Stimulated activated CD4-positive, alpha-beta T cell treated with anti-CD3 and anti-CD28 coated beads, Interleukin-15, amount 100 ng/mL, for 48 hours (primary cell): ENCODE data around the gene GPR89B.
"Not testable (repeated sequence)": the region's sequence is repeated elsewhere in the genome, so short reads cannot be mapped to it uniquely, and the experiment has no call there.

Experiments used
- DNase-seq, 2 donors: peaks; one replicate each; pipeline ENCODE4 v3.0.0-alpha.2; 2020; ENCODE audit warnings: low read depth in 2 of 2

Gene GPR89B

DNA sequence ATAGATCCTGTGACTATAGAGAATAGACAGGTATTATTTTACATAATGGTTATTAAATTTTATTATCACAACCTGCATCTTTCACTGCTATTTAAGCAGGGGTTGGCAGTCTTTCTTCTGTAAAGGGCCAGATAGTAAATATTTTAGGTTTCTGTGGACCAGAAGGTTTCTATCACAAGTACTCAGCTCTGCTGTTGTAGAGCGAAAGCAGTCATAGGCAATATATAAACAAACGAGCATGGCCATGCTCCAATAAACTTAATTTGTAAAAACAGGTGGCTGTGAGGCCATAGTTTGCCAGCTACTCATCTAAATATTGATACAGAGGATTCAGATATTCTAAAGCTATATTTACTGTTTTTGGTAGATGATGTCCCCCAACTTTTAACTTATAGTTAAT, 12.2 kb downstream of the GPR89B start:
- not testable (repeated sequence) for DNase-seq

DNA sequence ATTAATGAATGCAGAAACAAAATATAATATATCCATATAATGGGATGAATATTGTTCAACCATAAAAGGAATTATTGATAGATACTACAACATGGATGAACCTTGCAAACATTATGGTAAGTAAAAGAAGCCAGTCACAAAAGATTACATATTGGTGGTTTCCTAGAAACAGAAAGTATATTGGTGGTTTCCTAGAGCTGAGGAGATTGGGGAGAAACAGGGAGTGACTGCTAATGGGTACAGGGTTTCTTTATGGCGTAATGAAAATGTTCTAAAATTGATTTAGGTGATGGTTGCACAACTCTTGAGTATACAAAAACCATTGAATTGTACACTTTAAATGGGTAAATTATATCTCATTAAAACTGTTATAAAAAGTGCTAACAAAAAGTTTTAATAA, 14.3 kb downstream of the GPR89B start:
- not testable (repeated sequence) for DNase-seq

DNA sequence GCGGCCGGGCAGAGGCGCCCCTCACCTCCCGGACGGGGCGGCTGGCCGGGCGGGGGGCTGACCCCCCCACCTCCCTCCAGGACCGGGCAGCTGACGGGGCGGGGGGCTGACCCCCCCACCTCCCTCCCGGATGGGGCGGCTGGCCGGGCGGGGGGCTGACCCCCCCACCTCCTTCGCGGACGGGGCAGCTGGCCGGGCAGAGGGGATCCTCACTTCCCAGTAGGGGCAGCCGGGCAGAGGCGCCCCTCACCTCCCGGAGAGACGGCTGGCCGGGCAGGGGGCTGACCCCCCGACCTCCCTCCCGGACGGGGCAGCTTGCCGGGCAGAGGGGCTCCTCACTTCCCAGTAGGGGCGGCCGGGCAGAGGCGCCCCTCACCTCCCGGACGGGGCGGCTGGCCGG, 21.3 kb downstream of the GPR89B start:
- not testable (repeated sequence) for DNase-seq

DNA sequence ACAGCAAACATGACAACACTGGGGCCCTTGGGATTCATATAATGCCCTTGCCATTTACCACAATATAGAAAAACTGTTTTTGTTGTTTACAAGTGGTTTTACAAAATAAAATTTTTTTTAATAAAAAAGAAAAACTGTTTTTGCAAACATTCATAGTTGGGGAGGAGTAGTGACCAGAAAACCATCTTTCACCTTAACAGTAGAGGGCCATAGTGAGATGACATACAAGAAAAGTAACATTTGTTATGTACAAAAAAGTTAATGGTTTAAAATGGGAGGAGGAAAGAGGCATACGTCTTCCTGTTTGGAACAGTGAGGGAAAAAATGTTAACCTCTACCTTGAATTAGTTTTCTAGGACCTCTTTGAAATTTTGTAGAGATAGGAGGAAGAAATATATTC, 30.7 kb downstream of the GPR89B start:
- not testable (repeated sequence) for DNase-seq

DNA sequence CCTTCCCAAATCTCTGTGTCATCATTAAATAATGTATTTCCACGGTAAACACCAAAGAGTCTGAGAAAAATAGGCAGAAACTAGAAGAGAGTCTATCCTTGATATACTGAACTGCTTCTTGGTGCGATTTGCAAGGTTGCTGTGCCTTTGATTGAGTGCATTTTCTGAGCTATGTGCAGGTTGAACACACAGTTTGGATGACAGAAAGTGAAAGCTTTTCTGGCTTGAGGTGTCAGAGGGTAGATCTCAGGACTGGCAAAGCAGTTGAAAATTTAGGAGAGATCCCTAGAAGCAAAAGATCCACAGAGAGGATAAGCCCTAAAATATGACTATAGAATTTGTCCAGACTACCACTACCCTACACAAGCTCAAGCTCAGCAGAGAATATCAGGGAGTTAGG, 31.5 kb downstream of the GPR89B start:
- DNase-seq, result not testable (repeated sequence)

DNA sequence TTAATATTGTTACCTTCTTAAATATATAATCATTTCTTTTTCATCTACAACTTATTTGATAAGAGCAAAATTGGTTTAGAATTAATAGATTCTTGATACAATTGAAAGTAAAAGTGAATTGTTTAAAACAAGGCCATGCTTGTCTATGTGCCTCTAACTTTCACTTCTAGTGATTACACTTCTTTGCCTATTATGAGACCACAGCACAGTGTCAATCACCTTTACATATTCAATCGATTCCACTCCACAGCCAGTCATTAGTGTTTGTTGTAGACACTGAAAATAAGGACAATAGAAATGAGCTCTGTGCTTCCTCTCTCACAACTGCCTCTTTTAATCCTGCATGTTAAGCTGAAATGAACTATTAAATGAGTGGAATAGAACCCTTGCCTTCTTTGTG, 36.4 kb downstream of the GPR89B start:
- DNase-seq, result not testable (repeated sequence)

DNA sequence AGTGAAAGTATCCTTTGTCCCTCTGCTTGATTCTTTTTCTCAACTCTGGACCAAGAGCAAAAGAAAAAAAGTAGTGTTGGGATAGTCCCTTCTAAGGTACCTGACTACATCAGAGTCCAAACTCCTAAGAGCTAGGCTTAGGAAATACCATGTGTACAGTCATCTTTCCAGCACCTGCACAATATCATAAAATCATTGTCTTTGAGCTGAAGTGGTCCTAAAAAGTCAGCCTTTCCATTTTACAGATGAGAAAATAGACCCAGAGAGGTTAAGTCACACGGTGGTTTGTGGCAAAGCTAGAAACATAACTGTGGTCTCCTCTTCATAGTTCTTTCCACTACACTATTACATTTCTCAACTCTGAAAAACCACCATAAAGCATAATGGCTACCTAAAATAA, 38.4 kb downstream of the GPR89B start:
- DNase-seq, result not testable (repeated sequence)

DNA sequence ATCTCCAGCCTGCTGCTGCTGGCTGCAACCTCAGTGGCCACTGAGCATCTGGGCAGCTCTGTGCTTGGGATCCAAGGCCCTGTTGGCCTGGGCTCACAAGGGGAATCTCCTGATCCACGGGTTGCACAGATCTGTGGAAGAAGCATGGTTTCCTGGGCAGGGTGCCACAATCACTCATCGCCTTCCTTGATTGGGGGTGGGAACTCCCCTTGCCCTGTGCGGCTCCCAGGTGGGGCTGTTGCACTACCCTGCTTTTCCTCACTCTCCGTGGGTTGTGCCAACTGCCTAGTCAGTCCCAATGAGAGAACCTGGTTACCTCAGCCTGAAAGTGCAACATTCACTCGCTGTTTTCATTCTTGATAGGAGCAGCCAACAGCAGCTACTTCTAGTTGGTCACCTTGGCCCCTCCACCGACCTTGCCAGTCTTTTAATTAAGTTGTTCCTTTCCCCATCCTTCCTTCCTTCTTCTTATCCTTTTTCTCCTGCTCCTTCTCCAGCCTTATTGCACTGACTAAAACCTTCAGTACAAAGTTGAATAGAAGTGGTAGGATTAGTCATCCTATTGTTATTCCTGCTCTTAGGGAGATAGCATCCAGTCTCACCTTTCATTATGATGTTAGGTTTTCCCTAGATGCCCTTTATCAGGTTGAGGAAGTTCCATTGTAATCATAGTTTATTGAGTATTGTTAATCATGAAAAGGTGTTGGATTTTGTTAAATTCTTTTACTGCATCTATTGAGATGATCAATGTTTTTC, 50.9 kb downstream of the GPR89B start:
- not testable (repeated sequence) for DNase-seq

DNA sequence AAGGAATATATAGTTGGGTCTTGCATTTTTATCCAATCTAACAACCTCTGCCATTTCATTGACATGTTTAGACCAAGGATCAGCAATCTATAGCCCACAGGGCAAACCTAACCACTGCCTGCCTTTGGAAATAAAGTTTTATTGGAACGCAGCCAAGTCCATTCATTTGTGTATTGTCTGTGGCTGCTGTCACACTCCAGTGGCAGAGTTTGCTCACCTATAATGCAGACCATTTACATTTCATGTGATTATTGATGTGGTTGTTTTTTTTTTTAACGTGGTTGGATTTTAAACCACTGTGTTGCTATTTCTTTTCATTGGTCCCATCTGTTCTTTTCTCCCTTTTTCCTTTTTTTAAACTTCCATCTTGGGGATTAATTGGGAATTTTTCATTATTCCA, 57.2 kb downstream of the GPR89B start:
- not testable (repeated sequence) for DNase-seq

DNA sequence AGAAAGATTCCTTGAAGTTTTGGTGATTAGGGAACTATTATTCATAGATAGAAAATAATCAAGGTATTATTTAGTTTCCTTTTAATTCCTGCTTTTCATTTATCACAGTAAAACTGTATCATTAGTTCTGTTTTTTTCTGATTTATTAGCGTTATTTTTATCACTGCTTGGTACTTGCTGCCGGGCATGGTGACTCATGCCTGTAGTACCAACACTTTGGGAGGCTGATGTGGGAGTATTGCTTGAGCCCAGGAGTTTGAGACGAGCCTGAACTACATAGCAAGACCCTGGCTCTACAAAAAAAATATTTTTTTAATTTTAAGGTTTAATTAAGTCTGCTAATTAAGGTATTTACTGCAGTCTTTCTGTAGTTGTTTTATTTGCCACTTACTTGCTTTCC, 59.7 kb downstream of the GPR89B start:
- not testable (repeated sequence) for DNase-seq

DNA sequence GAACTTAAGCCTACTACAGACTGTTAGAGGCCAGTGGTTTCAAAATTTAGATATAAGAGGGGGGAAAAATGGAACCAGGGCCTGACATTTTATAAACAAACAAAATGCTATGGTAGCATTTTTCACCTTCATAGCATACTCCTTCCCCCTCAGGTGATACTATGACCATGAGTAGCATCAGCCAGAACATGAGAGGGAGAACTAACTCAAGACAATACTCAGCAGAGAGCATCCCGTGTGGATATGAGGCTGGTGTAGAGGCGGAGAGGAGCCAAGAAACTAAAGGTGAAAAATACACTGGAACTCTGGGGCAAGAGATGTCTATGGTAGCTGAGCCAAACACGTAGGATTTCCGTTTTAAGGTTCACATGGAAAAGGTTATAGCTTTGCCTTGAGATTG, 64.7 kb downstream of the GPR89B start:
- not testable (repeated sequence) for DNase-seq

DNA sequence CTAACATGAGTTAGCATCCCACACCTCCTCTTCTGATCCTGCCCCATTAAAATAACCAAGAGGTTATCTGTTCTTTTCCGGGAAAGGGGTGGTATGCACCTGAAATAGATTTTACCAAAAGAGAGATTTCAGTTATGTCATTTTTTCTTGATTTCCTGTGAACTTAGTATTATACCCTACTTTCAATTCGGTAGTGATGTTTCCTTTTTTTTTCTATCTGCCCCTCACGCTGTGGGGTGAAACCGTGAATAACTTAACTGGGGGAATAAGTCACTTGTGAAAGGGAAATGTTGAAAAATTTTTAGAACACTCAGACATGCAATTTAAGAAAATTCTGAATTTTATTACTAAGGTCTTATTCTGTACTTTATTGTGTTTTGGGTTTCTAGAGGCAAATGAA, 65.2 kb downstream of the GPR89B start:
- not testable (repeated sequence) for DNase-seq

DNA sequence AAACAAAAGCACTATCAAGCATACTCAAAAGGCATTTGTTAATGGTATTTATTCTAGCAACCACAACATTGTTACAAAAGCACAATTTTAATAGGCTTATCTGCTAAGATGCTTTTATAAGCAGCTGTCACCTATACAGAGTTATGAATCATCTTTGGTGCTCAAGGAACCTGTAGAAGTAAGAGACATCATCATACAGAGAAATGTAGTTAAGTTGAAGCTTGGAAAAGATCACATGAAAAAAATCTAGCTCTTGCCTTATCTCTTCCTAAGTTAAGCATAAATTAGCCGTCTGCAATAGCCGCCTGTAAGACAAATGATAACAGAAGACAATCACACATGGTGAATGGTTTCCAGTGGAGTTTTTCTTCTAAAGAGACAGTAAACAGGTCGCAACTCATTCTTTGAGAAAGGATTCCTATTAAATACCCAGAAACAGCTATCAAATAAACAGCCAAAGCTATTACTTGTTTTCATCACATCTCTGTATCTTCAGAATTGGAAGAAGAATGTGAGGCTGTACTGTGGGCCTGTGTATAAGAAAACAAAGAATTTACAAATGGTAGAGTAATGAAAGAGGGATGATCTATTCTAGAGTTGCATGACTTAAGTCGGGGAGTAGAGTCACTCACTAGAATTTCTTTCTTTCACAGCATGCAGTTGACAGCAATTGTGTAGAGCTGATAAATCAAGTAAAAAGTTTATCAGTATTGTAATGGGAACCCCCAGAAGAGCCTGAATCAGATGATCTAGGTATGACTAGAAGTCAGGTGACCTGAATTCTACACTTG, 65.8 kb downstream of the GPR89B start:
- DNase-seq, result not testable (repeated sequence)

DNA sequence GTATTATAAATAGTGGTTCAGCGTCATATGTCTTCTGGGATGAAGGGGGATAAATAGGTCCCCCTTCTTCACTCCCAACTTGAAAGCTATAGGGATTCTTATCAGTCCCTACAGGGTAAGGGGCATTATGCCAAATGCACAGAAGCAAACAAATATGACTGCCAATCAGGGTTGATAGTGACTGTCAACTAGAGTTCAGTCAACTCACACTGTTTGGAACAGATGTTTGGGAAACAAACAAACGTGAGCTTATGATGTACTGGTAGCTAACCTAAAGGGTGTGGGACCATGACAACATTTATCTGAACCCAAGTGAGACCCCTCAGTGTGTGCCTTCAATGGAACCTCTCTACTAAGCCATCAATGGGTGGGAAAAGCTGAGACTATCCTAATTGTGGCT, 67.9 kb downstream of the GPR89B start:
- DNase-seq, result not testable (repeated sequence)

DNA sequence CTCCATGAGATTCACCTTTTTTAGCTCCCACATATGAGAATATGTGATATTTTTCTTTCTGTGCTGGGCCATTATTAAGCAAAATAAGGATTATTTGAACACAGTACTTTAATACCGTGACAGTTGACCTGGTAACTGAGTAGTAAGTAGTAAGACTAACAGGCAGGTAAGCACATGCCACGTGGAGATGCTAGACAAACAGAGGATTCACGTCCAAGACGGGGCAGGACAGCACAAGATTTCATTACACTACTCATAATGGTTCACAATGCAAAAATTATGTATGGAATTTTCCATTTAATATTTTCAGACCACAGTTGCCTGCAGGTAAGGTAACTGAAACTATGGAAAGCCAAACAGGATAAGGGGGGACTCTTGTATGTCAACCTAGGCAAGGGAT, 79.5 kb downstream of the GPR89B start:
- DNase-seq, result not testable (repeated sequence)

DNA sequence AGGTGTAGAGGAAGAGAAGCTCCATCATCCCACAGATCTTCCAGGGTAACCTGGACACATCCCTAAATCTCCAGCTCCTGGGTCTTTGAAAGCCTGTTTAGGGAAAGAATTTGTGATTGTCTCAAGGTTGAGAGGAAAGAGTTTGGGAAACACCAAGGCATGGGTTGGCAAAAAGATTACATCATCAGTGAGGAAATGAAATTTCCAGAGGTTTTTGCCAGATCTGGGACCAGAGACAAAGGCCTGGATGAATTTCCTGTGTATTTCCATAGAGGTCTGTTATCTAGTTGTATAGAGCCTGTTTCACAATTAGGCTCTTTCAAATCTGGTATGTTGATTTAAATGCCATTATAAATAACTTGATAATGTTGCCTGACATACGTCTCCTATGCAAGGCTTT, 82.3 kb downstream of the GPR89B start:
- no peak for DNase-seq

DNA sequence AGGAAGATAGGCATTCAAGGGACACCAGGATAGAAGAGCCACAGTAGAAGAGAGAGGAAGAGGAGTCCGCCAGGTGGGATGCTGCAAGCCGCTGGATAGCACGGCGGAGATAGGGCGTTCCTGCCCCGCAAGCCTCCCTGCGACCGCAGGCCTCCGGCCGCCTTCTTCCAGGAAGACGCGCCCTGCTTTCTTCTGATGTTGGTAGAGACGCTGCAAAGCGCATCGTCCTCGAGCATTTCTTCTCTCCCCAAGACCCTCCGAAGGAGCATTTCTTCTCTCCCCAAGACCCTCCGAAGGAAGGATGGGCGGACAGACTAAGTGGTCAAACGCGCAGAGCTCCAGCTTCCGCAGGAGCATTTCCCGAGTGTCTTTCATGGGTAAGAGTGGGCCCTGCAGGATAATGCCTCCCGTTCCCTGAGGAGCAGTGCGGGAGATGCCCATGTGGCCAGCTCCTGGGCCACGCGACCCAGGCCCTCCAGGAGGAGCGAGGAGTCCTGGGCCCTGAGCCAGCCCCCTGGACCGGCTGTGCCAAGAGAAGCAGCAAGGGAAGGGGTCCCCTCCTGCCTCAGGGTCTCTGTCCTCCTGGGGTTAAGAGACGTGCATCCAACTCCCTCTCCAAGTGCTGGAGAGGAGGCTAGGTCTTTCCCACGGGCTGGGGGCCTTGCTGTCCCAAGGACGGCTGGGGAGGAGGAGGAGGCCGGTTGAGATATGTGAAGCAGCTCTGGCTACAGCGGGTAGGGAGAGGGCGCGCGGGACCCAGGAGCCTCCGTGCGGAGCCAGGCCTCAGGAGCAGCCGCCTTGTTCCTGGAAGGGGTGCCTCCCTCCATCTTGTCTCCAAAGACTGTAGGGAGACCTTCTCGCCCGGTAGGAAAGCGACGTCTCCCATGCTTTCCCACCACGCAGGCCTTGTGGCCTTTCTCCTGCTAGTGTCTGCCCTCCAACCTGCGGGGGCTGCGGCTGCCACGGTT, 85.2 kb downstream of the GPR89B start:
- DNase-seq, result not testable (repeated sequence)

DNA sequence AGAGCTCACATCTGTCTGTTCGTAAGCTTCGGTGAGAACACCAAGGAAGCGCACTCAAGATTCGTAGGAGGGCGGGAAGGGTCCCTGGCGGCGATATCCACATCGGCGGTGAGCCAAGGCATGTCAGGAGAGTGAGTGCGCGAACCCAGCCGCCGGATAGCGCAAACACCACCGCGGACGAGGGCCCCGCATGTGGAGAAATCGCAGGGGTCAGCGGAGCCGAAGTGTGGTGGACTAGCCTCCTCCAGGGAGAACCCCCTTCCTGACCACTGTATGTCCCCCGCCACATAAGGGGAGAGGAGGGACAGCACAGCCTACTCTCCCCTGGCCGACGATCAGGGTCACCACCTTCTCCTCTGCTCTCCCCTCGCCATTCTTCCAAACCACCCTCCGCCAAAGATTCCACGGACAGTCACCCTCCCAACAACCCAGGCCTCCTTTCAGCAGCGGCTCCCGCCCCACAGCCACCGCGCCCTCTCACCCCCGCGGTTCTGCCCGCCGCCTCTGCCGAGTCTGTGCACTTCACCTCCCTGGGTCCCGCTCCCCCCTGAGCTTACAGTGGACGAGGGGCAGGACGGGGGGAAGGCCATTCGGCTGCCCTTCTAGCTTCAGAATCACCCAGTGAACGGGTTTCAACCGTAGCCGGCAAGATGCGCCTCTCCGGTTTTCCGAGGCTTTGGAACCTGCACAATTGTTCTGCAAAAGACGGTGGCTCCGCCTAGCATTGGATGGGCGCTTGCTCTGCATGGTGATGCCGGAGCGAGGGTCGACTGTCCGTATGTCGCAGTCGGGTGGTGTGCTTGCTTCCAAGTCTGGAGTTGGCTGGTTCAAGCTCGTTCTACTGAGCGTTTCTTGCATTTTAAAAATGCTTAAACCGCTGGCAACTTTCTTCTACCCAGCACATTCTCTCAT, 86.3 kb downstream of the GPR89B start:
- not testable (repeated sequence) for DNase-seq

DNA sequence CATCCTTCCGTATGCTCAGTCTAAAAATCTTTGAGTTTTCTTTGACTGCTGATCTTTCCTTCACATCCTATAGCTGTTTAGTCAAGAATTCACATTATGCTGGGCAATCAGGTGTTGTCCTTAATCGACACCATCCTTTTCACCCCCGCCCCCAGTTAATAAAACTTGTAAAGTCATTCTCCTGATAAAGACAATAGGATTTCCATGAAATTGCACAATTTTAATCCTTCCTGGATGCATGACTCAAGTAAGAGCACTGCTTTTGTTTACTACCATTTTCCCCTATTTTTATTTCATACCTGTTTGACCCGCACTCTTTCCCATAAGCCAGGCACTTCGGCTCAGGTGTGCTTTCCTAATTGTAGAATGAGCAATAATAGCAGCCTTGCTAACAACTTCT, 96.7 kb downstream of the GPR89B start:
- not testable (repeated sequence) for DNase-seq

DNA sequence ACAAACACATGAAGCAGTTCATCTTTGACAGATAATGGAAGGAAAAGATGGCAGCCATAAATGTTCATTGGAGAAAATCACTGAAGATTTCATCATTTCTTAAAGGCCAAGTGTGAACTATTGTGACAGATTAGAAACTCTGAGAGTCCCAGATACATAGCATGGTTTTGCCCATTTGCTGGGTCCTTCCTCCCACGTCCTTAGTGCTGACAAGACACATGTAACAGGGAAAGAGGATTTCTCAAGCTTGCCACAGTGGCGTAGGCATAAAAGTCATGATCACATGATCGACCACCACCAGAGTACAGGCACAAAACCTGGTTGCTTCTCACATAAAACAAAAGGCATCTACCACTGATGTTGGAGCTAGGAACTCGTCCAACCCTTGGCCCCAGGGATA, 98.8 kb downstream of the GPR89B start:
- not testable (repeated sequence) for DNase-seq

DNA sequence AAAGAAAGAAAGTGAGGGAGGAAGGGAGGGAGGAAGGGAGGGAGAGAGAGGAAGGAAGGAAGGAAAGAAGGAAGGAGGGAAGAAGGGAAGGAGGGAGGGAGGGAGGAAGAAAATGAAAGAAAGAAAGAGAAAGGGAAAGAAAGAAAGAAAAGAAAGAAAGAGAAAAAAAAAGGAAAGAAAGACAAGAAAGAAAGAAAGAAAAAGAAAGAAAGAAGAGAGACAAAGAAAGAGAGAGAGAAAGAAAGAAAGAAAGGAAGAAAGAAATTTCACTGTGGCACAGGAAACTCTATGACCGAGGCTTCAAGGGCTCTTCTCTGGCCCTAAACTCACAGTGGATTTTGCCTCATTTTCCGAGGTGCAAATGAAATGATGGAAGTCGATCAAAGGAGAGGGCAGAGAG, 104.0 kb downstream of the GPR89B start:
- DNase-seq, result not testable (repeated sequence)
